GM21723 (cell line): ENCODE data around the gene FXR2.

Experiments
- ATAC-seq: cut with Tn5 transposase; IDR thresholded peaks from one replicate; pipeline ENCODE4 v1.9.1; 2021; ENCODE audit warnings: mild to moderate bottlenecking, moderate library complexity; ENCODE audit not compliant: unreplicated experiment

FXR2 gene

DNA sequence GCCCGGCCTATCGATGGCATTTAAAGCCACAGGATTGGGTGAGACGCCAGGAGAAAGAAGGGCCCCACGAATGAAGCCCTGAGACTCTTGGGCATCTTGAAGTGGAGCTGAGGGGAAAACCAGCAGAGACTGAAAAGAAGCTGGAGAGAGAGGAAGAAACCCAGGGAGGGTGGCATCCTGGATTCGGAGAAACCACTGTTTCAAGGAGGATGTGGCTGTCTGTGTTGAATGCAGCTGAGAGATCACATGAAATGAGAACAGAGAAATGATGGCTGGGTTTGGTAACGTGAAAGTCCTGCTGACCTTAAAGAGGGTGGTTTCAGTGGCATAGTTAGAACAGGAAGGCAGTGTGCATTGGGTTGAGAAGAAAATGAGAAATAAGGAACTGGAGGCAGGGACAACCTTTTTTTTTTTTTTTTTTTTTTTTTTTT is 62.1 kb downstream of the FXR2 start:
- peak; percentile 70 for ATAC-seq

DNA sequence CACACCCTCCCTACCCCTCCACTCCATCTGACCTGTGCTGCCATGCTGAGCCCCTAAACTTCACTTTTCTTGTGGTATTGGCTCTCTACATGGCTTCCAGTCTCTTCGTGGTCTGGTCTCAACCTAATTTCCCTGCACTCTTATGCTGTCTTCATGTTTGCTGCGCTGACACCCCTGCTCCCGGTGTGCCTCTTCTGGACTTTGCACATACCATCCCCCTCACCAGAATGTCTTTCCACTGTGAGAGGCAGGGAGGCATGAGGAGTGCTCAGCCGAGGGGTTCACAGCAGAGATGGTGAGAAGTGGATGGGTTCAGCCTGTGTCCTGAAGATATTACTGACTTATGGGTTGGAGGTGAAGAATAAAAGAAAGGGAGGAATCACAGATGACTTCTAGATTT is 63.3 kb downstream of the FXR2 start:
- ATAC-seq, result no peak

DNA sequence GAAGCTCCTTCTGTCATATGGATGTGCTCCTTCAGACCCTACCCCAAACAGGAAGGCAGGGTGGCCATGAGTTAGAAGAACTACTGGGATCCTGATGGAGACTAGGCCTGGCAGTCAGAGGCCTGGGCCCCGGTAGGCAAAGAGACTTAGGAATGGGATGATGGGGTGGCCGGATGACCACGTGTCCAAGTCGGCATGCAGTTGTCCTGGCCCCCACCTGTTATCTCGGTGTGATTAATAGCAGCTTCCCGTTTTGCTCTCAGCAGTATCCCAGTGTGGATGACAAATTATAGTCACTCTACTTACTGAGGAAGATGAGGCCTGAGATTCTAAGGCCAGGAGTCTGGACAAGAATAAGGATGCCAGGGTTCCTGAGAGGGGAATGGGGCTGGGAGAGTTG is 64.4 kb downstream of the FXR2 start:
- no peak for ATAC-seq

DNA sequence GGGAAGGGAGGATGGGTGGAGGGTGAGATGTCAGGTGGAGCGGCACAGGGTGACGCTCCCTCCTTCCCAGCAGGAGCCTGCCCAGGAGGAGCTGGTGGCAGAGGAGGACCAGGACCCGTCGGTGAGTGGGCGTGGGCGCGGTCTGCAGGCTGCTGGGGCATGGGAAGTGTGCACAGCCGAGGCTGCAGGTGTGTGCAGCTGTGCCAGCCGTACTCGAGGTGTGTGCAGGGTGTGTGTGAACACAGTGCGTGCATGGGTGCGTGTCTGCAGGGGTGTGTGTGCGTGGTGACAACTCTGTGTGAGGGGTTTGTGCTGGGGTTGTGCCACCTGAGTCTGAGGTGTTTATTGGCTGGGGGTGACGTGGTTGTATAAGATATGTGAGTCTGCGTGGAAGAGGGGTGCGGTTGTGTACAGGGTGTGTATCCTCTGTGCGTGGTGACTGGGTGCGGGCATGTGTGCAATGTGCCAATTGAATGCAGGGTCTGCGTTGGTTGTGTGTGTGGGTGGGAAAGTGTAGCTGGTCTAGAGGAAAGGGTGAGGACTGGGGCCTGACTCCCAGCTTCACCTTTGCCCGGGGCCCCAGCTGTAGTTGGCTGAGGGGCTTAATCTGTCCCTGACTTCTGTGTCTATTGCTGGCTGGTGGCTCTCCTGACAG is 65.2 kb downstream of the FXR2 start:
- no peak for ATAC-seq

DNA sequence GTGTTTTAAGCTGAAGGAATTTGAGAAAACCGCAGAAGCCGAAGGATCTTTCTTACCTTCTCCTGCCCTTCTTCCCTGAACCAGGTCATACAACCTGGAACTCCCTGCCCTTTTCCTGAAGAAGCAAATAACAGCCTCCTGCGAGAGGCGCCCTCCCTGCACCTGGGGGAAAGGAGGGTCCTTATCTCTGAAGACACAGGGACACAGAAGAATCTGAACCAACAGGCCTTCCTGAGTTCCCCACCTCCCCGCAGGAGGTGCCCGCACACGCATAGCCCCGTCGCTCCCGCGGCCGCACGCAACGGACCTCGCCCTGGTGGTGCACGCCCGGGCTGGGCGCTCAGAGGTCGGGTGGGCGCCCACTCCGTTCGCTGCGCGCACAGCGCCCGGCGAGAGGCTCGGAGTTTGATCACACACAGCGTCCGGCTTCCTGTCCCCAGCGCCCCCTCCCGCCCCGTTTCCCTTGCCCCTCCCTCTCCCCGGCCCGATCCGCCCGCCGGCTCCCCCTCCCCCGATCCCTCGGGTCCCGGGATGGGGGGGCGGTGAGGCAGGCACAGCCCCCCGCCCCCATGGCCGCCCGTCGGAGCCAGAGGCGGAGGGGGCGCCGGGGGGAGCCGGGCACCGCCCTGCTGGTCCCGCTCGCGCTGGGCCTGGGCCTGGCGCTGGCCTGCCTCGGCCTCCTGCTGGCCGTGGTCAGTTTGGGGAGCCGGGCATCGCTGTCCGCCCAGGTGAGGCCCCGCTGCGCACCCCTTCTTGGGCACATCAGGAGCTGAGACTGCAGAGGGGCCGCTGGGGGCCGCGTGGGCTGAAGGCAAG is 65.9 kb downstream of the FXR2 start, which contains the start of gene TNFSF12:
TSS of gene TNFSF12 (plus strand) at position 474 of the 816 bp plus-strand sequence. CDS start at position 570, 96 bp downstream.
- no peak for ATAC-seq

DNA sequence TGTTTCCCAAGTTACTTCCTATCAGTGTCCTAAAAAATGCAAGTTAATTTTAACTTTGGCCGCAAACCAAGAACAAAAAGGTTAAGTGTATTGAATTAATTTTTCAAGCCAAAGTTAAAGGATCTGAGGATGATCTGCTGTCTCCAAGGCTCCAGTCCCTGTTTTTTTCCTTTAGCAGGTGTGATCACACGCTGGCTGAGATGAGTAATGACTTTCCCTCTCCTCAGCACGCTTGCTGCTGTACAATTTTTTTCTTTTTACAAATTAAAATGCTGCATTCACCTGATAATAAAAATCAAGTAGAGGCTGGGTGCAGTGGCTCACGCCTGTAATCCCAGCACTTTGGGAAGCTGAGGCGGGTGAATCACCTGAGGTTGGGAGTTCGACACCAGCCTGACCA is 69.8 kb downstream of the FXR2 start:
- no peak for ATAC-seq
